Measurements from ENCODE around the gene NTRK3. TPM values are rescaled to one million over a fixed set of nuclear protein-coding genes. Genes with fewer than 3 reads are reported as not detected.

Gene NTRK3
- total and polyA plus RNA-seq, 9 donors, result 1.8 to 7.9 (median 3.2) TPM

- Histone ChIP-seq H3K27ac (ENCODE audit: low read length) (no peak overlapping the region), H3K4me1 (ENCODE audit: control insufficient read depth, insufficient read depth, low read length) (peaks cover 27% of the 10 kb centered on the region), H3K27me3 (ENCODE audit: control insufficient read depth, insufficient read depth, low read length) (peaks cover 78% of the 10 kb centered on the region), H3K4me3 (ENCODE audit: low read length) (no peak overlapping the region), H3K36me3 (ENCODE audit: control insufficient read depth, insufficient read depth, low read length) (no peaks in the 10 kb centered on the region), H3K9me3 (replicated peaks; ENCODE audit: control insufficient read depth, low read depth, low read length) (no peaks in the 10 kb centered on the region)
- no peak for DNase-seq
- 7% methylated on average over 8 of the region's 17 CpGs for WGBS (ENCODE audit: insufficient coverage)
Measured at GRCh38 chr15:88258093-88258641, 1.6 kb upstream of the NTRK3 start.

DNA sequence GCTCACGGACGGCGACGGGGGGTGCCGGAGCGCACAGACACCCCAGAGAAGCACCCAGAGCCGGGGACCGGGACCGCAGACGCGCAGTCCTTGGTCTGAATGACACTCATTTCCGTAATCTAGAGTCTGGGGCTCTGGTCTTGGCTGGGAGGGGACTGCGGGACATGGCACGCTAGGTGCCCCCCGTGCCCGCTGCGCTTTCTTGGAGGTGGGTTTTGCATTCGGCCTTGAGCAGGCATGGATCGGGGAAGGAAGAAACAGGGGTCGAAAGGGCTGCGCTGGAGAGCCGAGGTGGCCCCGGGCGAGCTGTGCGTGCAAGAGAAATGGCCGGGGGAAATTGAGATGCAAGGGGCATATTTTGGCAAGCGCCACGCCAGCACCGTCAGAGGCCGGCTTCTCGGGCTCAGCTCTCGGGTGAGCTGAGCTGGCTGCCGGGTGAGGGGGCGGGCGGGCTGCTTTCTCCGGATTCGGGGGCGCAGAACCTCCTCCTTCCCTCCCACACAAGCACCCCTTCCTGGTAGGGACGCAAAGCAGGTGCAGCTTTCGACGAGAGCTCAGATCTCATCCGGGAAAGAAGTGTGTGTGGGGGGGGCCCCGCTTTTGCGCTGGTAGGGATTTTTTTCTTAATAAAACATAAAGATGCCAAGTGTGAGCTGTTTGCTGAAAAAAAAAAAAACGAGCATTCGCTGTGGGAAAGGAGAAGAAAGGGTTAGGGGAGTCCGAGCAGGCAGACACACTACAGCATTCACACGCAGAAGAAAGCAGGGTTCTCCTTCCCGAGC, 963 bp upstream of the NTRK3 start:
- Histone ChIP-seq H3K4me1 (ENCODE audit: control insufficient read depth, insufficient read depth, low read length) (peaks cover 27% of the 10 kb centered on the region), H3K27me3 (ENCODE audit: control insufficient read depth, insufficient read depth, low read length) (peaks cover 84% of the 10 kb centered on the region), H3K4me3 (ENCODE audit: low read length) (peak overlapping the region; percentile 33), H3K36me3 (ENCODE audit: control insufficient read depth, insufficient read depth, low read length) (no peaks in the 10 kb centered on the region), H3K9me3 (replicated peaks; ENCODE audit: control insufficient read depth, low read depth, low read length) (no peaks in the 10 kb centered on the region), H3K27ac (ENCODE audit: low read length) (no peak overlapping the region)
- whole genome bisulfite sequencing (ENCODE audit: insufficient coverage), result 1% methylated on average over 32 of the region's 49 CpGs
- DNase-seq, result no peak

DNA sequence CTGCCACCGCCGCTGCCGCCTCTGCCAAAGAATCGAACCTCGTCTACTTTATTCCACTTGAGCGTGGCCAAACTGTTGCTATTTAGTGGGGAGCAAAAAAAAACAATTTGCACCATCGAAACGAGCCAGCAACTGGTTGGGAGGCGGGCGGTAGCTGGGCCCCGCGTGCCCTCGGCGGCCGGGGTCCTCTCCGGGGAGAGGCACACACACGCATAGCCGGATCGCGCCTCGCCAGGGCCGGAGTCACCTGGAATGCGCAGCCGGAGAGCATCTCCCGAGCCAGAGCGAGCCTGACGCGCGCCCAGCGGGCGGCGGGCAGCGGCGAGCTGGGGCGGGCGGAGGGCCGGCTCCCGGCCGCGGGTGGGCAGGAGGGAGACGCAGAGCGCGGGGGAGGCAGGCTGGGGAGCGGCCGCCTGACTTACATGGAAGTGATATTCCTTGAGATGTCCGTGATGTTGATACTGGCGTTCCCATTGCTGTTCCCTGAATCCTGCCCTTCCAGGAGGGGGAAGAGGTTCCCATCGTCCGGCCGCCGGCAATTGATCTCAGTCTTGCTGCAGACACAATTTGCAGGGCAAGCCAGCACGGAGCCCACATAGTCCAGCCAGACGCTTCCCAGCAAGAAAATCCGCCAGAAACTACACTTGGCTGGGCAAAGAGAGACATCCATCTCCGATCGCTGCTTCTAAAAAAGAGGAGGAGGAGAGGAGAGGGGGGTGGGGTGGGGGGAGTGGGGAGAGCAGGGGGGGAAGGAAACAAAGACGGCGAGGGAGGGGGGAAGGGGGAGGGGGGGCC, 858 bp downstream of the NTRK3 start:
- Histone ChIP-seq H3K27me3 (ENCODE audit: control insufficient read depth, insufficient read depth, low read length) (peaks cover 75% of the 10 kb centered on the region), H3K4me3 (ENCODE audit: low read length) (peak overlapping the region; percentile 40), H3K36me3 (ENCODE audit: control insufficient read depth, insufficient read depth, low read length) (no peaks in the 10 kb centered on the region), H3K9me3 (replicated peaks; ENCODE audit: control insufficient read depth, low read depth, low read length) (no peaks in the 10 kb centered on the region), H3K27ac (ENCODE audit: low read length) (no peak overlapping the region), H3K4me1 (ENCODE audit: control insufficient read depth, insufficient read depth, low read length) (peaks cover 34% of the 10 kb centered on the region)
- 1% methylated on average over 46 of the region's 58 CpGs for WGBS (ENCODE audit: insufficient coverage)
- peak; percentile 74 for DNase-seq

DNA sequence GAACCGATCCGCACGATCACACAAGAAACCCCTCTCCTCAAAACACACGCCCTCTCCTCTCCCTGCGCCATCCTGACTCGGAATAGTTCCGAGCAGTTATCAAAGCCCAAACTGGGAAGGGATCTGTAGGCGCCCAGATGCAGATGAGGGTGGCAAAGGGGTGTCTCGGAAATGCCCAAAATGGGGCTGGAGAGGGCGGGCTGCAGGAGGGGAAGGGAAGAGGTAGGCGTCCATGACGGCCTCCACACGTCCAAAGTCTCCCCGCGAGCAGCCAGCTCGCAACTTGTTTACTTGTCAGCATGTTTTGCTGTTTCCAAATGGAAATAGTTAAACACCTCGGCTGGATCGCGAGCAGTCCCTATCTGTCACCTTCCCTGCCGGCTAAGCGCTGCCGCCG, 1.5 kb downstream of the NTRK3 start:
- Histone ChIP-seq H3K27ac (ENCODE audit: low read length) (no peak overlapping the region), H3K27me3 (ENCODE audit: control insufficient read depth, insufficient read depth, low read length) (peaks cover 69% of the 10 kb centered on the region), H3K9me3 (replicated peaks; ENCODE audit: control insufficient read depth, low read depth, low read length) (no peaks in the 10 kb centered on the region), H3K4me1 (ENCODE audit: control insufficient read depth, insufficient read depth, low read length) (peaks cover 35% of the 10 kb centered on the region), H3K4me3 (ENCODE audit: low read length) (peak overlapping the region; percentile 26), H3K36me3 (ENCODE audit: control insufficient read depth, insufficient read depth, low read length) (no peaks in the 10 kb centered on the region)
- 4% methylated on average over 16 of the region's 23 CpGs for WGBS (ENCODE audit: insufficient coverage)
- no peak for DNase-seq

DNA sequence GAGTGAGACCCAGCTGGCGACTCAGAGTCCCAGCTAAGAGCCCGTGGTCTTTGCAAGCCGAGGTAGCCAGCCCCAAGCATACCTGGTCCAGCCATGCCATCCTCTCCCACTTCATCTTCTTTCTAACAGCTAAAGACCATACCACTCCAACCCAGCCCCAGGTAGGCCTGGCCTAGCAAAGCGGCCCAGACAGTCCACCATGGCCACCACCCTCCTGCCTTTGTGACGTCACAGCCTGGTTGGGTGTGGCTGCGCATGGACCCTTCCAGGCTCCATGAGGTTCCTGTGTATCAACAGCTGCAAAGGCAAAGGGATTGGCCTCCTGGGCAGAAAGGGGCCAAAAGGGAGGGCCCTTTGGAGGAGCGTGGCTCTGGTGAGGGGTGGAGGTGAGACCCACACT, 4.1 kb downstream of the NTRK3 start:
- WGBS (ENCODE audit: insufficient coverage), result 92% methylated on average over 6 of the region's 7 CpGs
- DNase-seq, result no peak
- peaks cover 45% of the 10 kb centered on the region for H3K4me1 ChIP-seq (ENCODE audit: control insufficient read depth, insufficient read depth, low read length)
- H3K9me3 ChIP-seq (replicated peaks; ENCODE audit: control insufficient read depth, low read depth, low read length), result no peaks in the 10 kb centered on the region
- peaks cover 52% of the 10 kb centered on the region for H3K27me3 ChIP-seq (ENCODE audit: control insufficient read depth, insufficient read depth, low read length)
- H3K4me3 ChIP-seq (ENCODE audit: low read length), result no peak overlapping the region
- H3K27ac ChIP-seq (ENCODE audit: low read length), result no peak overlapping the region
- no peaks in the 10 kb centered on the region for H3K36me3 ChIP-seq (ENCODE audit: control insufficient read depth, insufficient read depth, low read length)

GRCh38 chr15:88250826-88251225, 5.7 kb downstream of the NTRK3 start:
- no peaks in the 10 kb centered on the region for H3K9me3 ChIP-seq (replicated peaks; ENCODE audit: control insufficient read depth, low read depth, low read length)
- no peak overlapping the region for H3K4me3 ChIP-seq (ENCODE audit: low read length)
- no peaks in the 10 kb centered on the region for H3K36me3 ChIP-seq (ENCODE audit: control insufficient read depth, insufficient read depth, low read length)
- H3K27me3 ChIP-seq (ENCODE audit: control insufficient read depth, insufficient read depth, low read length), result peaks cover 43% of the 10 kb centered on the region
- H3K27ac ChIP-seq (ENCODE audit: low read length), result no peak overlapping the region
- DNase-seq, result peak; percentile 41
- 17% methylated on average over 1 of the region's 1 CpG for WGBS (ENCODE audit: insufficient coverage)
- peaks cover 48% of the 10 kb centered on the region for H3K4me1 ChIP-seq (ENCODE audit: control insufficient read depth, insufficient read depth, low read length)

DNA sequence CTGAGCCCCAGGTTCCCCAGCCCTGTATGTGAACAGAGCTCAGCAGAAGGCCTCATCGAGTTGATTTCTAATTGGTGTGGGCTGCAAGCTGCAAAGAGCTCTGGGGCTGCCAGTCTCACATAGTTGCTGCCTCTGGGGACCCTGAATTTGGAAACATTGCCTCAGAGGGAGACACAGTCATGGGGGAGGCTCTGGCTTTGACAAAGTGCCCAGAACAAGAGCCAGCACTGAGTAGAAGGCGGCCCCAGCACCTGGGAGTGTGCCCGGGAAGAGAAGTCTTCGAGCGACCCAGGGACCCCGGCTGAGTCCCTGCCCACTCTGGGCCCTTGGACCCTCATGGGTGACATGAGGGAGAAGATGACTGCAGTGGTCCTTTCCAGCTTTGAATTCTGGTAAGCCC, 7.3 kb downstream of the NTRK3 start:
- Histone ChIP-seq H3K27ac (ENCODE audit: low read length) (no peak overlapping the region), H3K27me3 (ENCODE audit: control insufficient read depth, insufficient read depth, low read length) (peaks cover 27% of the 10 kb centered on the region), H3K4me1 (ENCODE audit: control insufficient read depth, insufficient read depth, low read length) (peaks cover 45% of the 10 kb centered on the region), H3K9me3 (replicated peaks; ENCODE audit: control insufficient read depth, low read depth, low read length) (no peaks in the 10 kb centered on the region), H3K36me3 (ENCODE audit: control insufficient read depth, insufficient read depth, low read length) (no peaks in the 10 kb centered on the region), H3K4me3 (ENCODE audit: low read length) (no peak overlapping the region)
- DNase-seq, result no peak
- 74% methylated on average over 5 of the region's 6 CpGs for WGBS (ENCODE audit: insufficient coverage)

GRCh38 chr15:88247914-88248313, 8.6 kb downstream of the NTRK3 start:
- no peak overlapping the region for H3K4me3 ChIP-seq (ENCODE audit: low read length)
- no peaks in the 10 kb centered on the region for H3K9me3 ChIP-seq (replicated peaks; ENCODE audit: control insufficient read depth, low read depth, low read length)
- DNase-seq, result peak; percentile 43
- WGBS (ENCODE audit: insufficient coverage), result 92% methylated on average over 2 of the region's 4 CpGs
- H3K36me3 ChIP-seq (ENCODE audit: control insufficient read depth, insufficient read depth, low read length), result no peaks in the 10 kb centered on the region
- H3K27me3 ChIP-seq (ENCODE audit: control insufficient read depth, insufficient read depth, low read length), result peaks cover 14% of the 10 kb centered on the region
- no peak overlapping the region for H3K27ac ChIP-seq (ENCODE audit: low read length)
- H3K4me1 ChIP-seq (ENCODE audit: control insufficient read depth, insufficient read depth, low read length), result peaks cover 47% of the 10 kb centered on the region

GRCh38 chr15:88246666-88247446, 9.7 kb downstream of the NTRK3 start:
- H3K36me3 ChIP-seq (ENCODE audit: control insufficient read depth, insufficient read depth, low read length), result no peaks in the 10 kb centered on the region
- peaks cover 5% of the 10 kb centered on the region for H3K27me3 ChIP-seq (ENCODE audit: control insufficient read depth, insufficient read depth, low read length)
- H3K9me3 ChIP-seq (replicated peaks; ENCODE audit: control insufficient read depth, low read depth, low read length), result no peaks in the 10 kb centered on the region
- H3K4me1 ChIP-seq (ENCODE audit: control insufficient read depth, insufficient read depth, low read length), result peaks cover 49% of the 10 kb centered on the region
- no peak overlapping the region for H3K4me3 ChIP-seq (ENCODE audit: low read length)
- DNase-seq, result peak; percentile 74
- 15% methylated on average over 24 of the region's 27 CpGs for WGBS (ENCODE audit: insufficient coverage)
- H3K27ac ChIP-seq (ENCODE audit: low read length), result no peak overlapping the region
